SH-SY5Y (cell line): ENCODE results near the gene NMNAT3.

Source experiments
- GATA2 ChIP-seq: IDR thresholded peaks from 2 replicates; pipeline ENCODE4 v1.6.1; 2011; ENCODE audit warnings: mild to moderate bottlenecking, low read depth, low read length
- GATA3 ChIP-seq: IDR thresholded peaks from 2 replicates; pipeline ENCODE4 v1.6.1; 2011; ENCODE audit warnings: low read depth, mild to moderate bottlenecking, low read length, moderate library complexity

GRCh38 chr3:139657936-139658335 lies 19.8 kb downstream of the NMNAT3 start:
- TF ChIP-seq GATA2, result no peak
- TF ChIP-seq GATA3, result no peak
